ENCODE data around the gene C2orf66.

The C2orf66 gene

GRCh38 chr2:196767101-196767500 lies 42.1 kb downstream of the C2orf66 start:
- DNase-seq (ENCODE audit: extremely low read depth in 1 of 2, low read depth in 1 of 2): no peak

DNA sequence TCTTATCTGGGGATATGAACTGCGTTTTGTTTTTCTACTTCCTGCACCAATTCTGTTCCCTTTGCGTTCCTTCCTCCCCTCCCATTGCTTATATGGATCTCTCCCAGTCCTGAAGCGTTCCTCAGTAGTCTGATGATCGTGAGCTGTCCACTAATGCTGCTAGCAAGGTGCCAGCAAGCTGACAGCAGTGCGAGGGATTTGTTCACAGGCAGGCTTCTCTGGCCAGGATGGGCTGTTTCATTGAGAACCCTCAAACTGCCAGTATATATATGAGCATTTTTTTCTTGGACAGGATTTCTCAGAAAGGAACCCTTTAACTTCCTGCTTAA lies 49.8 kb downstream of the C2orf66 start:
- DNase-seq (ENCODE audit: extremely low read depth in 1 of 2, low read depth in 1 of 2): no peak

DNA sequence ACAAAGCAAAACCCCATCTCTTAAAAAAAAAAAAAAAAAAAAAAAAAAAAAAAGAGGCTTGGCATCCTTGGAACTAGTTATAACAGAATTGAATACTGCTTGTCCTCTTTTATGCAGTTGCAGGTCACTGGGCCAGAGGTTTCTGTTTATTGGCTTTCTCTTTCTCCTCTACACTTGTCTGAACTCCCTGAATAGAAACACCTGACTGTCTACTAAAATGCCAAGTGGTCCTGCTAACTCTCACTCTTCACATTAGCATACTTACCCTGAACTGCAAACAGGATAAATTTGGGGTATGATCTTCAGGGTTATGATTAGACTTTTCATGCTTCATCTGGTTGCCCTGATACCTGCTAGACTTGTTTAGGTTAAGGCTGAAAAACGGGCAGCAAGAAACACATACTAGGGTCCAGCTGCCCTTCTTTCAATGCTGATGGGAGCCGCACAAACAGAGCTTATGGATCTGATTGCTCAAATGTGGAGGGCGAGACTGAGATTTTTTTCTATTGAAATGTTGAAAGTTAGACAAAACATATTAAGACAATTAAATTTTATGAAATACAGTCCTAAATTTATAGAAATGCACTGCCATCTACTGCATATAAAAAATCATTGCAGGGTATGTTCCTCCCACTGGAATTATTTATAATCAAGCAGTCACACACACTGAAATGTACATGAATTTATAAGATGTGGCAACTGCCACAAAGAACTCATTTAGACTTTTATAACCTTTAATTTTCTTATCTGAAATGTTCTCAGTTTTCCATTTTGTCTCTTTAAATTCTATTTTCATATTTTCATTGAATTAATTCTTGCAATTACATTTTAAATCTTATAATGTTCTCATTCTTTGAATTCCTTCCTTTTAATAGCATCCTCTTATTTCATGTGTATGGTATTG lies 50.4 kb downstream of the C2orf66 start:
- no peak for DNase-seq (ENCODE audit: extremely low read depth in 1 of 2, low read depth in 1 of 2)

Data from stimulated activated CD8-positive, alpha-beta memory T cell treated with anti-CD3 and anti-CD28 coated beads, Interleukin-7, amount 100 ng/mL, for 48 hours (primary cell).